Ovary (tissue), 3 donors: Measurements from ENCODE around the gene FGF2.
"Not testable (repeated sequence)": the region's sequence is repeated elsewhere in the genome, so short reads cannot be mapped to it uniquely, and the experiment has no call there.

Source experiments
- CTCF ChIP-seq, 3 donors: fragments of 450-650 bp in 2 of 3; fragments of 200-600 bp in 1 of 3; IDR thresholded peaks; one replicate each; pipeline versions ENCODE4 v1.5.1 to v1.8.0; 2016 to 2022; ENCODE audit warnings: antibody characterized with exemption in 3 of 3, mild to moderate bottlenecking in 1 of 3
- POLR2A ChIP-seq: fragments of 450-650 bp; IDR thresholded peaks from one replicate; pipeline ENCODE4 v1.6.1; 2017; ENCODE audit warnings: antibody characterized with exemption, mild to moderate bottlenecking, moderate library complexity
- donor health status: DM: no; HTN: no; CAD: no.

GRCh38 chr4:122786296-122786695 is 40.3 kb upstream of the FGF2 start:
- not testable (repeated sequence) for TF ChIP-seq CTCF (IDR thresholded peaks at IDR 0.05); POLR2A
